EH (cell line): ENCODE results near the gene MASP1.
A peak's percentile ranks its signal among the peaks of the same experiment; 100 is the strongest.
"Not testable (repeated sequence)": the region's sequence is repeated elsewhere in the genome, so short reads cannot be mapped to it uniquely, and the experiment has no call there.

Experiments used
- DNase-seq: peaks from one replicate; pipeline ENCODE4 v3.0.0-alpha.2; 2015; ENCODE audit warnings: low read depth

Gene MASP1

GRCh38 chr3:187227658-187228258 lies 63.8 kb downstream of the MASP1 start:
- DNase-seq = peak; percentile 94

DNA sequence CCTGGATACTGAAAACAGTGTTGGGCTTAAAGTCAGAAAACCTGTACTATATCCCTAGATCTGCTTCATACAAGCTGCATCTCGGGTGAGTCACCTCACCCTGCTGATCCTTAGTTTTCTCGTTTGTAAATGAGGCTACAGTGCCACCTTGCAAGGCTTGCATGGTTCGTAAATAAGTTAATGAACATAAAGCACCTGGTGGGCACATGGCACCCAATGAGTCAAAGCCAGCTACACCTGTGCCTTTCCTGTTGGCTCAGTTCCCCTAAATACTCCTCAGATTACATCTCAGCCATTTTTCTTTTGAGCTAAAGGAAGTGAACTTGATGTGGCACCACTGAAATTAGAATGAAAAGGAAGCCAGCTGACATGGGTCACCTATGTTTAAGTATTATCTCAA lies 67.7 kb downstream of the MASP1 start:
- DNase-seq = peak; percentile 40

GRCh38 chr3:187222801-187223200 lies 68.7 kb downstream of the MASP1 start:
- DNase-seq = no peak

- no peak for DNase-seq
Observed at GRCh38 chr3:187215460-187215859, 76.1 kb downstream of the MASP1 start.

GRCh38 chr3:187213616-187214015 lies 77.9 kb downstream of the MASP1 start:
- no peak for DNase-seq

DNA sequence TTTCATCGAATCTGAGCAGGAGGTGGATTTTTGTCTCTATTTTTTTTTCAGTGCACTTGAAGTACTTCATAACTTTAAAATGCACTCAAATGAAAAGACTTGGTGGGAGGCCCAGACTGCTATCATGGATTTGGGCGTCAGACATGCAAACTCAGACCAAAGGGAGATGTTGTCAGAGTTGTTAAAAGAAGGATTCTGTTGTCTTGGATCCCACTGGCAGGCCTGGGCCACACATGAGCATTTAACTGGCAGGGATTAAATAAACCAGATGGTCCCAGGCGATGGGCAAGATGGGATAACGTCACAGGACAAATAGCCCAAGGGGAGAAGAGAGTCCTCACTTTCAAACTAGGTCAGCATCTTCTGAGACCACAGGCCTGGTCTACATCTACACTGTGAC lies 78.8 kb downstream of the MASP1 start:
- peak; percentile 33 for DNase-seq

DNA sequence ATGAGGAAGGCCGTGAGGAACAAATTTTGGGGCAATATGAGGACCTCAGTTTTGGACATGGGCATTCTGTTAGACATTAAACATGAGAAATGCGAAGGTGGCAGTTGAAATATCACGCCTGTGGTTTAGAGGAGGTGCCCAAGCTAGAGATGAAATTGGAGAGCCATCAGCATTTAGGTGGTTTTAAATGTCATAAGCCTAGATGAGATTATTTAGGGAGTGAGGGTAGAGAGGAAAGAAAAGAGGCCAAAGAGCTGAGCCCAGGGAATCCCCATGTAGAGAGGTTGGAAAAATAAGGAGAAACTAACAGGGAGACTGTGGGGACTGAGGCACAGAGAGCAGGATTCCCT lies 79.4 kb downstream of the MASP1 start:
- no peak for DNase-seq

- DNase-seq = peak; percentile 76
Observed at GRCh38 chr3:187211532-187212195, 79.9 kb downstream of the MASP1 start.

DNA sequence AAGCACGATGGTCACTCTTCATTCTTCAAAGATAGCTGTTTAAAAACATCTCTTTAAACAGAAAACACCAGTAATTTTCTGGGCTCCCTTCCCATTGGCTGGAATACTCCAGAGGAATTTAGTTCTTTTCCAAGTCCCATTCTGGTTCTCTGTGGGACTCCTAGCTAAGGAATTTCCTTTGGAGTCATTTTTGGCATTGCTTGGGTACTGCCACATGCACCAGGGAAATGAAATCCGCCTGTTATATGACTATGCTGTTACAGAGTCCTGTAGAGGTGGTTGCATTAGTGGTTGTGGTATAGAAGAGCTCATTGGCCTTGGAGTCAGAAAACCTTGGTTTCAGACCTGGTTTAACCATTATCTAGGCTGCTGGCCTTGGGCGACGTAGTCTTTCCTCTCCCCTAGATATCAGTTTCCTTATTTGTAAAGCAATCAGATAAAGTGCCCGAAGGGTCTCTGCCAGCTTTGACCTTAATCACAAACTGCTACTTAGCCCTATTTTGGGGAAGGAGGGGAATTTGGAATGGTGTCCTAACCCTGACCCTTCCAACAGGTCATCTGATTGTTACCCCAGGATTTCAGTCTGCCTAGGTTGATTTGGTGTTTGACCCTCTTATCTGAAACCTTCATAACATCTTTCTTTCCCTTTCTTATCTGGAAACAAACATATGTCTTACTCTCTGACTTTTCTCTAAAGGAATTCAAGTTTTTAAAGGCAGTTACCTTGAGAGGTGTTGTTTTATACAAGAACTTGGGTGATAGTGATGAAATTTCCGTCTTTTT lies 80.8 kb downstream of the MASP1 start:
- DNase-seq = peak; percentile 95

- no peak for DNase-seq
Observed at GRCh38 chr3:187210091-187210490, 81.4 kb downstream of the MASP1 start.

DNA sequence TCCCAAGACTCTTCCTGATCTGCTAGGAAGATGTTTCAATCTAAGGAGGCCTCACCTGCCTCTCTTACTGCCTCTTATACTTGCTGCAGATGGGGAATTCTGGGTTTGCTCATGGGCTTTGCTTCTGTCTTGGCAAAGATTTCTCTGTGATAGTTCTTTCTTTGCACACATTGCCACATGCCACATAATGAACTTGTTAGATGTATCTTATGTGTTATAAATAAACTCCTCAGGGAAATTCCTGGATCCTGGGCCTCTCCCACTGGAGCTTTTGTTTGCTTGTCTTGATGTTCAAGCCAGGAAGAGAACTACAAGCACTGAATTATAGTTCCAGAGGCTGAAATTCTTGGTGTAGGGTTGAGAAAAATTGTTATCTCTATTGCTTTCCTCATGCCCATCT lies 82.0 kb downstream of the MASP1 start:
- DNase-seq = peak; percentile 75

GRCh38 chr3:187208159-187208558 lies 83.4 kb downstream of the MASP1 start:
- DNase-seq = peak; percentile 69

DNA sequence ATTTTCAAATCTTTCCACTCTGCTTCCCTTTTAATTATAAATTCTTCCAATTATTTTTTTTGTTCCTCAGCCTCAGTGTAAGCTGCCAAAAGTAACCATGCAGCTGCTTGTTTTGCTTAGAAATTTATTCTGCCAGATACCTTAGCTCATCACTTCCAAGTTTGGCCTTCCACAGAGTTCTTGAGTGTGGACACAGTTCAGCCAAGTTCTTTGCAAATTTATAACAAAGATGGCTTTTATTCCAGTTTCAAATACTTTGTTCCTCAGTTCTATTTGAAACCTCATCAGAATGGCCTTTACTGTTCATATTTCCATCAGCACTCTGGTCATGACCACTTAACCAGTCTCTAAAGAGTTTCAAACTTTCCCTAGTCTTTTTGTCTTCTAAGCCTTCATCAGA lies 83.9 kb downstream of the MASP1 start:
- DNase-seq = peak; percentile 13

DNA sequence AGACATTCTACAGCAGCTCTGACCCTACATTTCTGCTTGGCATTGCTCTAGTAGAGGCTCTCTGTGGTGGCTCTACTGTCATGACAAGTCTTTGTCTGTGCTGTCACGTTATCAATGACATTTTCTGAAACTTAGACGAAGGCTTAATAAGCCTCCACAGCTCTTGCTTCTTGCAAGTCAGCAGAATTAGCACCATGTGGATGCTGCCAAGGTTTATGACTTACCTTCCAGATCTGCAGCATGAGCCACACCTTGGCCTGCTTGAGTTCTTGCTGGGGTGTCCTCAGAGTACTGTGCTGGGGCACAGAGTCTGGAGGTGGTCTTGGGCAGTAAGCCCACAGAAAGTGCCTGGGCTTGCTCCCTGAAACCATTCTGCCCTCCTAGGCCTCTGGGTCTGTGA lies 84.5 kb downstream of the MASP1 start:
- no peak for DNase-seq

- no peak for DNase-seq
Observed at GRCh38 chr3:187205683-187206082, 85.9 kb downstream of the MASP1 start.

- not testable (repeated sequence) for DNase-seq
Observed at GRCh38 chr3:187199463-187200050, 92.0 kb downstream of the MASP1 start.

GRCh38 chr3:187198490-187198889 lies 93.0 kb downstream of the MASP1 start:
- DNase-seq = no peak

DNA sequence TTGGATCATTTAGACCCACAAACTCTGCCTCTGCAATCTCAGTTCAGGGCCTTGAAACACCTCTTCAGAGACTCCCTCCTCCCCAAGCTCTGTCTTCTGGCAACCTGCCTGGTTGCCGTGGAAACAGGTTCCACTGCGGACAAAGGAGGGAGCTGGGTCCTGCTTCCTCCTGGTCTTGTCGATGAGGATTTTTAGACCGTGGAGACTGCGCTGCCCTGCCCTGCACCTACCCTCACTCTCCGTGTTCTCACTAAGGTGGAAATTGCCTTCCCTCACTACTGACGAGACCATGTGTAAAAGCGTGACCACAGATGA lies 94.2 kb downstream of the MASP1 start, which contains the start of gene RTP1:
Gene RTP1, plus strand, starts transcription at position 152 of the 315 bp plus-strand sequence. Its CDS starts 30 bp downstream, at position 182.
- DNase-seq = no peak

GRCh38 chr3:187196573-187197334 lies 94.8 kb downstream of the MASP1 start:
- no peak for DNase-seq

DNA sequence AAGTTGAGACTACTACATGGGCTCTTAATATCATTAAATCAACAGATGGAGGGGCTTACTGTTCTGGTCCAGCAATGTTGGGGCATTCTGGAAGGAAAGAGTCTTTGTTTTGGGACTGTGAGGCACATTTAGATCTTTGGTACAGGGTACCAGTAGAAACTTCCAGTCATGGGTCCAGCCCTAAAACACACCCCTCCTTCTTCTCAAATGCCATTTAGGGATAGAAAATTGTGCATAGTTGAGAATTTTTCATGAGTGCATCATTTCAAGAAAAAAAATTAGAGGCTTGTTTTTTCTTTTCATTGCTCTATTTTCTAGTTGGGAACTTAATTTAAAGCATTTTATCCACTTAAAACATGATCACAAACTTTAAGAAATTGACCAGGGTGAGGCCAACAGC lies 98.4 kb downstream of the MASP1 start:
- DNase-seq = peak; percentile 63

GRCh38 chr3:187191271-187191670 lies 100.3 kb downstream of the MASP1 start:
- DNase-seq = no peak

DNA sequence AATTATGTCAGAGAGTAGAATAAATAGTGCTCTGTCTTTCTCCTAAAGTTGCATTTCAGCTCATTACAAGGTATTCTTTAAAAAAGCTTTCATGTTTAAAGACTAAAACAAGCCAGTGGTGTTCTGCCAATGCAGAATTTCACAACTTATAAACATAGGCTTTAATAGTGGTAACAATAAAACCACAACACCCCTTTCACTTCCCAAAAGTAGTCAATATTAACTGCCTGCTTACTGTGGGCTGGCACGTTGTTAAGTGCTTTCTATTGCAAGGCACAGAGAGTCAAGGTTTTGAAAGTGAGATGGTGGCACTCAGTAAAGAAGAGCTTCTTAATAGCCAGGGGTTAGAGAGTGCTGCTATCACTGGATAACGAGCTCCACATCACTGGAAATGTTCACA lies 102.6 kb downstream of the MASP1 start:
- DNase-seq = no peak
